Activated CD8-positive, alpha-beta memory T cell treated with anti-CD3 and anti-CD28 coated beads for 48 hours (primary cell): ENCODE data around the gene ROCK2.
A peak's percentile ranks its signal among the peaks of the same experiment; 100 is the strongest.

ENCODE experiments used
- DNase-seq, 3 experiments: peaks; one replicate each; pipeline ENCODE4 v3.0.0-alpha.2; 2020; ENCODE audit warnings: low read depth in 2 of 3, low spot score in 2 of 3

The ROCK2 gene

DNA sequence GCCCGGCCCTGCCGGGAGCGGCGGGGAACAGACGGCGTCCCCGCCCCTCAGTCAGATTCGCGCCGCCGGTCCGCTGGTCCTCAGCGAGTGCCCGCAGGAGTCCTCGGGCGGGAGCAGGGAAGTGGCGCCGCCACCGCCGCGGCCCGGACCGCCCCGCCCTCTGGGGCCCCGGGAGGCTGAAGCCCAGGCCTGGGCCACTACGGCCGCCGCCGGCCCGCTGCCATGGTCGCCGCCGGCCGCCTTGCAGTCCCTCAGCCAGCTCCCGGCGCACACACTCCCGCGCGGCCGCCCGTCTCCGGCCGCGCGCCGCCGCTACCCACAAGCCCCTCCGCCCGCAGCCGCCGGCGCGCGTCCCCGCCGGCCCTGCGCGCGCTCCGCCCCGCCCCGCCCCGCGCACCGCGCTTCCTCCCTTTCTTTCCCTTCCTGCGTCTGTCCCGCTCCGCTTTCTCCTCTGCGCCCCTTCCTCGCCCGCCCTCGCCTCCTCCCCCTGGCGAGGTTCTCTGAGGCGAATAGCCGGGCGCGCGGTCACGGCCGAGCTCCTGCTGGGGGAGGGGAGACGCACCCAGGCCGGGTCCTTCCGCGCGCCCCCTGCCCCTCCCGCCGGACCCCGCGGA is at the start of gene ROCK2:
Gene ROCK2, minus strand, starts transcription at position 295 of the 614 bp plus-strand sequence. CDS start 500 bp downstream, outside the sequence.
- DNase-seq, result peak; percentile 46 to 57 (median 47)

- no peak for DNase-seq
These were observed 49.3 kb upstream of the ROCK2 start for GRCh38 chr2:11393711-11394236.

- no peak for DNase-seq
These were observed 47.5 kb upstream of the ROCK2 start for GRCh38 chr2:11391942-11392266.

DNA sequence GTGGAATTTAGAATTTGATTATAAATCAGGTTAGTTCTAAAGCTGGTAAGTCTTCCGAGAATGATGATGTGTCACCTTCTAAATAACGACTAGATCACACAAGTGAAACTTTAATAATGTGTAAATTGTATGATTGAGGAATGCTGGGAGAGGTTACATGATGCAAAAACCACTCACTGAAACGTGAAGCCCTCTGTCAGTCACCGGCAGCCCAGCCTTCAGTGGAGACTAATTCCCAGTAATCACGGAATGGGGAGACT is 45.9 kb upstream of the ROCK2 start:
- no peak for DNase-seq

GRCh38 chr2:11389551-11390398 is 45.3 kb upstream of the ROCK2 start:
- DNase-seq, result no peak

DNA sequence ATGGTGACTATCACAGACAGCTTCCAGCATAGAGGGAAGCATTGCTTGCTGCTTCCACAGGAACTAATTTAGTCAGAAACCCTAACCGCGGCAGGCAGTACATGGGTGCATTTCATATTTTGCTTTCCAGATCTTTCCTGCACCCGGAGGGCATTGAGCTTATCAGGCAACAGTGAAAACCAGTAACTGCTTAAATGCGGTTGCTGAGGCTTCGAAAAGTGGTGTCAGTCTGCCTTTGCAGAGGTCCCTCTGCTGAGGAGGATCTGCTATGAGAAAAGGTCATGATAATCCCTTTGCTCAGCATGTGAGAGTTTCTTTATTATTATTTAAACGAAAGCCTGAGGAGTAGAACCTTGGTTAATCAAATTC is 44.6 kb upstream of the ROCK2 start:
- no peak for DNase-seq

DNA sequence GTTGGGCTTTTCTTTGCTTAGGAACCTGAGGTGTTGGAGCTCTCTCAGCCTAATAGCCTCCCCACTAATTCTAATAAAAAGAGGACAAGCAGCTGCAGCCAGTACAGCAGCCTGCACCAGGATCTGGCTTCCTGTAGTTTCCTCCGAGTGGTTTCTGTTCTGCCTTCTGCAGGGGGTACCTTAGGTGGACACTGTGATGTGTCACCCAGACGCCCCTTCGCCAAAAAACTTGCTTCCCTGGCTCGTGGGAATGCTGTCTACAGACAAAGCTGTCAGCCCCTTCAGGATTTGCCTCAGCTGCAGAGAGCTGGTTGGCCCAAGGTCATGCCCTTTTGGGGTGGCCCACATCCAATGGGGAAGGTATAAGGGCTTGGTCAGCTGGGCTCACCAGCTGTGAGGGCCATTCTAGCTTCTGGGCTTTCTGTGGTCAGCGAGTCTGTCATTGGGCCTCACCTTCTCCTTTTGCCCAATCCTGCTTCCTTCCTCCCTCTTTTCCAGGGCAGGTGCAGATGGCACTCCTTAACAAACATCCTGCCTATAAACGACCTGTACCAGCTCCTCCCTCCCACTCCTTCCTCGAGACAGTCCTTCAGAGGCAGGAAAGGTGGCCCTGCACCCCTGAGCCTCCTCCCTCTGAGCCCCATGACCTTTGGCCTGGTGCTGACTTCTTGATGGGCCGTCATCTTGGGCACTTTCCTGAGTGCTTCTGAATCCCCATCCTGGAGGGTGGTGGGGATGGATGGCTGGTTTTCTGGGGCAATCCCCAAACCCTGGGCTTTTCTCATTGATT is 44.0 kb upstream of the ROCK2 start:
- DNase-seq, result no peak

GRCh38 chr2:11387843-11388242 is 43.4 kb upstream of the ROCK2 start:
- no peak for DNase-seq

DNA sequence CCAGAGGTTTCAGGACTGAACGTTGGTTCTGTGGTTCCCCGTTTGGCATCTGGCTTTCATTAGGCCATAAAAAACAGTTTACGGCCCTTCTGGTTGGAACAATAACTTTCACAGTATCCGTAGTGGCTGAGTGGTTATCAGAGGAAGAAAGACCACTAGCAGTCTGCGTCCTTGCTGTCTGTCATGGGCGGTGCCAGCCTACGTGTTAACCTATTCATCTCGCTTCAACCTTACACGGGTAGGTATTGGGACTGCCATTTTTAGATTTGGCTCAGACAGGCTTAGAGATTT is 42.6 kb upstream of the ROCK2 start:
- no peak for DNase-seq

DNA sequence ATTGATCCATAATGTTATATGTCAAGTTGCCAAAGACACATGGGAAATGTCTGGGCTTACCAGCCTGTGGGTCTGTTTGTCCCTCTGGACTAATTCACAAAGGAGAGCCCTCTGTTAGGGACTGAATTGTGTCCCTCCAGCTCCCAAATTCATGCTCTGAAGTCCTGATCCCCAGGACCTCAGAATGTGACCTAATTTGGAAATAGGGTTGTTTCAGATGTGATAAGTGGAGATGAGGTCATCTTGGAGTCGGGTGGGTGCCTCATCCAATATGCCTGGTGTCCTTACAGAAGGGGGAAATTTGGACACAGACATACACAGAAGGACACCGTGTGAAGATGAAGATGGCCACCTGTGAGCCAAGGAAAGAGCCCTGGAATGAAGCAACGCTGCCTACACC is 41.4 kb upstream of the ROCK2 start:
- DNase-seq, result no peak

DNA sequence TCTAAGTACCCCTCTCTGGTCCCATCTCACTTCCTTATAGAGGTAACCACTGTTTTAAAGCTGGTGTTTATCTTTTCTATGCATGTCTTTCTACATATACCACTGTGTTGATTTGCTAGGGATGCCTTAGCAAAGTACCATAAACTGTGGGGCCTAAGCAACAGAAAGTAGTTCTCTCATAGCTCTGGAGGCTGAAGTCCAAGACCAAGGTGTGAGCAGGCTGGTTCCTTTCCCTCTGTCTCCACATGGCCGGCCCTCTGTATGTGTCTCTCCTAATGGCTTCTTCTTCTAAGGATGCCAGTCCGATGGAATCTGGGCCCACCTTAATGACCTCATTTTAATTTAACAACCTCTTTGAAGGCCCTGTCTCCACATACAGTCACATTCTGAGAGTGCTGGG is 40.8 kb upstream of the ROCK2 start:
- no peak for DNase-seq

- DNase-seq, result no peak
These were observed 35.1 kb upstream of the ROCK2 start for GRCh38 chr2:11379558-11379957.

GRCh38 chr2:11377928-11378545 is 33.6 kb upstream of the ROCK2 start:
- no peak for DNase-seq

GRCh38 chr2:11376071-11376470 is 31.6 kb upstream of the ROCK2 start:
- DNase-seq, result no peak

- no peak for DNase-seq
These were observed 31.2 kb upstream of the ROCK2 start for GRCh38 chr2:11375689-11376027.

DNA sequence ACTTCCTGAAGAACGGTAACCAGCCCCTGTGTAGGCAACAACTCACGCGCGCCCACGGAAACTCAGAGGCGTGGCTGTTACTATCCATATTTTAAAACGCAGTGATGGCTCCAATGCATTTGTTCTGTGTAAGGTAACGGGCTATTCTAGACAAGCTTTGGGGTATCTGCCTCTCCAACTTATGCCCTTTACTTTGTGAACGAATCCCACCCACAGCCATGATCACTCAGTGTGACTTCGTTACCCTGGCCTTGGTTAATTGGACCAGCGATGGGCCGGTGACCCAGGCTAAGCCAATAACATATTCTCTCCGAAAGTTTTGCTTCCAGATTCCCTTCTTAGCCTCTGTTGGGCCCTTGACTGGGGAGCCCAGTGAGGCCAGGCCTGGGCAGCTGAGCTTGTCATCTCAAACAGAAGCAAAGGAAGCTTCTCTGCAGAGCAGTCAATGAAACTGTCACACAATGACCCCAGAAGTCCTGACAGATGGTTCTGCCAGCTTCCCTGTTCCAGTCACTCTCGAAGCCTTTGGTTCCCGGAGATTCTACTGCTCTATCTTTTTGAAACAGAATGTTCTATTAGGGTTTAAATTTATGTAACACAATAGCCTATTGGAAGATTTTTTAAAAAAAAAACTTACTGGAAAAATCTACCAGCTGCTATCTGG is 30.7 kb upstream of the ROCK2 start:
- DNase-seq, result no peak

- DNase-seq, result no peak
These were observed 28.7 kb upstream of the ROCK2 start for GRCh38 chr2:11373096-11373495.

DNA sequence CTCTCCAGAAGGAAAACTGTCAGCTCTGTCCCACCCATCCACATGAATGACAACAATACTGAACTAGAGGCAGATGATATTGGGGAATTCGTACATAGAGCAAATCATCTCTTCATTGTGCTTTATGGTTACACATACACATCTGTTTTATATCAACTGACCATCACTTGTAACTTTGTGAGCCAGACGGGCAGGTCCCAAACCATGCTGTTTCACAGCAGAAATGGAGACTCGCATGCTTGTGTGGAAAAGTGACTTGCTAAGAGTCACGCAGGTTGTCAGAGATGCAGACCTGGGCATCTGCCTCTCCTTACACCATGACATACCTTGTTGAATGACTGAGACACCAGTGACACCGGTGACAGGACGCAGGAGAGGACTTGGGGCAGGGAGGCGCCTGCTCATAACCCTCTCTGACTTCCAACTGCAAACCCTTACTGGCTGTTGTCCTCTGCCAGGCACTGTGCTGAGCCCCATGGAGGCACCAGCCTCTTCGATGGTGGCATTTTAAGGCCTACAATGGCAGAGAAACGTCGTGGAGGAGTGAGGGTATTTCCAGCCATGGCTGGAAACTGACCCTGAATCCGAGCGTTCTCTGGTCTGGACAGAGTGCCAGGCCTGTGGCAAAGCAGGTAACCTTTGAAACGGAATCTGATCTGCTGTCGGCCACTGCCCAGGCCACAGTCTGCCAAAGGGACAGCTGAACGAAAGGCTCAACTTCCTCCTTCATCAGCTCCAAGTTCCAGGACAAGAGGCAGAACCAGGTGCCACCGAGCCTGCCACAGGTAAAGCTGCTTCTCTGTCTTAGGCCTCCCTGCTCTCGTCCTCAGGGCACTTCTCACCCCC is 26.9 kb upstream of the ROCK2 start:
- DNase-seq, result no peak

- DNase-seq, result no peak
These were observed 26.1 kb upstream of the ROCK2 start for GRCh38 chr2:11370377-11371091.

- no peak for DNase-seq
These were observed 23.7 kb upstream of the ROCK2 start for GRCh38 chr2:11368059-11368572.
